SK-N-SH treated with all-trans-retinoic acid at 6 μM for 48 hours (cell line): ENCODE data around the gene RC3H1.
"Not testable (repeated sequence)": the region's sequence is repeated elsewhere in the genome, so short reads cannot be mapped to it uniquely, and the experiment has no call there.

Source experiments
- ATAC-seq: fragments of 200-7000 bp; cut with Tn5 transposase; 3 replicates; pipeline ENCODE4 v1.9.1; 2020; ENCODE audit warnings: mild to moderate bottlenecking, moderate library complexity
- ARNTL ChIP-seq: fragments of 450-650 bp; formaldehyde crosslinking; IDR thresholded peaks from 2 replicates; pipeline ENCODE4 v1.5.0; 2020; ENCODE audit warnings: low read depth, mild to moderate bottlenecking, moderate library complexity, borderline replicate concordance
- BACH2 ChIP-seq: fragments of 250-450 bp; sonication (Bioruptor Pico); IDR thresholded peaks from 2 replicates; pipeline ENCODE4 v1.9.0; 2021; ENCODE audit warnings: mild to moderate bottlenecking, borderline replicate concordance
- CREB5 ChIP-seq: fragments of 250-450 bp; sonication (Bioruptor Pico); IDR thresholded peaks from 2 replicates; pipeline ENCODE4 v1.5.1; 2020; ENCODE audit warnings: low read depth, mild to moderate bottlenecking, moderate library complexity
- CSDC2 ChIP-seq: fragments of 250-450 bp; sonication (Bioruptor Pico); IDR thresholded peaks from 2 replicates; pipeline ENCODE4 v1.5.0; 2020; ENCODE audit warnings: mild to moderate bottlenecking, moderate library complexity
- CSRNP3 ChIP-seq: fragments of 250-450 bp; sonication (Bioruptor Pico); IDR thresholded peaks from 2 replicates; pipeline ENCODE4 v1.5.1; 2021; ENCODE audit warnings: mild to moderate bottlenecking, moderate library complexity
- ESRRG ChIP-seq: fragments of 250-450 bp; sonication (Bioruptor Pico); IDR thresholded peaks from 2 replicates; pipeline ENCODE4 v1.6.1; 2021; ENCODE audit warnings: mild to moderate bottlenecking
- GLIS3 ChIP-seq: fragments of 250-450 bp; sonication (Bioruptor Pico); IDR thresholded peaks from 2 replicates; pipeline ENCODE4 v1.5.0; 2020; ENCODE audit warnings: mild to moderate bottlenecking, moderate library complexity
- ISL1 ChIP-seq: fragments of 250-450 bp; sonication (Bioruptor Pico); IDR thresholded peaks from 2 replicates; pipeline ENCODE4 v2.1.2; 2022; ENCODE audit warnings: mild to moderate bottlenecking, moderate library complexity
- PATZ1 ChIP-seq: fragments of 250-450 bp; sonication (Bioruptor Pico); IDR thresholded peaks from 2 replicates; pipeline ENCODE4 v1.8.0; 2020; ENCODE audit warnings: mild to moderate bottlenecking, moderate library complexity, borderline replicate concordance
- POU6F1 ChIP-seq: fragments of 250-450 bp; sonication (Bioruptor Pico); IDR thresholded peaks from 2 replicates; pipeline ENCODE4 v1.8.0; 2021; ENCODE audit warnings: low read depth, mild to moderate bottlenecking, moderate library complexity, borderline replicate concordance
- PPARA ChIP-seq: fragments of 250-450 bp; sonication (Bioruptor Pico); IDR thresholded peaks from 2 replicates; pipeline ENCODE4 v1.5.0; 2020; ENCODE audit warnings: mild to moderate bottlenecking, borderline replicate concordance
- RARB ChIP-seq: fragments of 250-450 bp; sonication (Bioruptor Pico); IDR thresholded peaks from 2 replicates; pipeline ENCODE4 v1.8.0; 2021; ENCODE audit warnings: mild to moderate bottlenecking, moderate library complexity
- SNAI2 ChIP-seq: fragments of 250-450 bp; sonication (Bioruptor Pico); IDR thresholded peaks from 2 replicates; pipeline ENCODE4 v1.5.0; 2020; ENCODE audit warnings: mild to moderate bottlenecking, moderate library complexity
- TCF4 ChIP-seq: fragments of 250-450 bp; sonication (Bioruptor Pico); IDR thresholded peaks from 2 replicates; pipeline ENCODE4 v1.8.0; 2021; ENCODE audit warnings: mild to moderate bottlenecking, moderate library complexity, borderline replicate concordance
- TOX ChIP-seq: fragments of 250-450 bp; sonication (Bioruptor Pico); IDR thresholded peaks from 2 replicates; pipeline ENCODE4 v1.8.0; 2021; ENCODE audit warnings: mild to moderate bottlenecking, moderate library complexity, borderline replicate concordance
- TSHZ2 ChIP-seq: fragments of 250-450 bp; sonication (Bioruptor Pico); IDR thresholded peaks from 2 replicates; pipeline ENCODE4 v1.5.0; 2020; ENCODE audit warnings: mild to moderate bottlenecking, moderate library complexity
- ZC3H10 ChIP-seq: fragments of 250-450 bp; sonication (Bioruptor Pico); IDR thresholded peaks from 2 replicates; pipeline ENCODE4 v1.5.1; 2021; ENCODE audit warnings: mild to moderate bottlenecking, moderate library complexity
- ZFP3 ChIP-seq: fragments of 250-450 bp; sonication (Bioruptor Pico); IDR thresholded peaks from 2 replicates; pipeline ENCODE4 v1.5.0; 2020; ENCODE audit warnings: mild to moderate bottlenecking, moderate library complexity
- ZFP30 ChIP-seq: fragments of 450-650 bp; formaldehyde crosslinking; IDR thresholded peaks from 2 replicates; pipeline ENCODE4 v1.5.0; 2022; ENCODE audit warnings: mild to moderate bottlenecking, moderate library complexity
- ZNF565 ChIP-seq: fragments of 450-650 bp; formaldehyde crosslinking; conservative IDR thresholded peaks from 2 replicates; pipeline ENCODE4 v1.5.0; 2020; ENCODE audit warnings: low read depth, mild to moderate bottlenecking, moderate library complexity
- ZNF8 ChIP-seq: fragments of 450-650 bp; formaldehyde crosslinking; IDR thresholded peaks from 2 replicates; pipeline ENCODE4 v1.5.0; 2020; ENCODE audit warnings: mild to moderate bottlenecking, moderate library complexity

Gene RC3H1

GRCh38 chr1:174049514-174049913 lies 27.4 kb upstream of the RC3H1 start:
- TF ChIP-seq CSRNP3 (CRISPR knock-in tag) (no peak), ZFP3 (no peak), SNAI2 (CRISPR knock-in tag) (no peak), PATZ1 (no peak), TCF4 (CRISPR knock-in tag) (no peak), PPARA (CRISPR knock-in tag) (no peak), ZNF8 (CRISPR knock-in tag) (no peak), ZNF565 (no peak), ESRRG (CRISPR knock-in tag) (no peak)
- no peak for ATAC-seq

- TF ChIP-seq POU6F1 (CRISPR knock-in tag): no peak
- TF ChIP-seq ISL1 (CRISPR knock-in tag): no peak
- TF ChIP-seq PATZ1: no peak
- TF ChIP-seq GLIS3 (CRISPR knock-in tag): no peak
- TF ChIP-seq ZFP3: no peak
- no peak for TF ChIP-seq ZFP30
- no peak for TF ChIP-seq CREB5 (CRISPR knock-in tag)
- TF ChIP-seq, all 23 proteins: peak for 0
Observed at GRCh38 chr1:174044418-174045222, 22.5 kb upstream of the RC3H1 start.

GRCh38 chr1:174042509-174042908 lies 20.4 kb upstream of the RC3H1 start:
- ATAC-seq: not testable (repeated sequence)

More at GRCh38 chr1:174044418-174045222, 22.5 kb upstream of the RC3H1 start:
- ATAC-seq: no peak

GRCh38 chr1:174041369-174041768 lies 19.2 kb upstream of the RC3H1 start:
- ATAC-seq: no peak
- TF ChIP-seq PATZ1: no peak
- no peak for TF ChIP-seq TSHZ2 (CRISPR knock-in tag)
- no peak for TF ChIP-seq GLIS3 (CRISPR knock-in tag)
- no peak for TF ChIP-seq SNAI2 (CRISPR knock-in tag)
- no peak for TF ChIP-seq CSDC2 (CRISPR knock-in tag)
- no peak for TF ChIP-seq RARB
- no peak for TF ChIP-seq TOX (CRISPR knock-in tag)
- no peak for TF ChIP-seq ARNTL (CRISPR knock-in tag)
- TF ChIP-seq CREB5 (CRISPR knock-in tag): no peak
- no peak for TF ChIP-seq ZFP3
- no peak for TF ChIP-seq BACH2
- no peak for TF ChIP-seq TCF4 (CRISPR knock-in tag)
- no peak for TF ChIP-seq ZFP30
- TF ChIP-seq ESRRG (CRISPR knock-in tag): no peak
- no peak for TF ChIP-seq ZC3H10 (CRISPR knock-in tag)
